NCI-H2196 treated with DMSO at 0.1 percent for 48 hours (cell line): ENCODE measurements around the gene CSMD2.
A peak's percentile ranks its signal among the peaks of the same experiment; 100 is the strongest.
"Not testable (repeated sequence)": the region's sequence is repeated elsewhere in the genome, so short reads cannot be mapped to it uniquely, and the experiment has no call there.

Source experiments
- DNase-seq: peaks from one replicate; lab custom pipeline; 2025; ENCODE audit not compliant: unreplicated experiment; lab: John Stamatoyannopoulos, UW

CSMD2 gene

DNA sequence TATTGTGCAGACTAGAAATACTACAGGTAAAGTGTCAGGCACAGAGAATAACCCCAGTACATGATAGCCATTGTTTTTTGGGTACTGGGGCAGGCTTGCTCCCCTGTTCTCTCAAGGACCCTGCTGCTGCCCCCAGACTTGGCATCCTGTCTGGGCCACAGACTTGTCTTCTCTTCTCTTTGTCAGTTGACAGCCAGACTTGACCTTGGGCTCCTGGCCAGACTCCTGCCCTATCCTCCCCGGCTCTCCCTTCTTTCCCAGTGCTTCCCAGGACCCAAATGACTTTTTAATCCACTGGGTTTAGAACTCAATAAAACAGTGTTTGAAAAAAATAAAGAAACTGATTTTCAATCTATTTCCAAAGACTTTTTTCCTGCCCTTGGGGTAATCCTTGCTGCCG lies 649.4 kb downstream of the CSMD2 start:
- DNase-seq: no peak

DNA sequence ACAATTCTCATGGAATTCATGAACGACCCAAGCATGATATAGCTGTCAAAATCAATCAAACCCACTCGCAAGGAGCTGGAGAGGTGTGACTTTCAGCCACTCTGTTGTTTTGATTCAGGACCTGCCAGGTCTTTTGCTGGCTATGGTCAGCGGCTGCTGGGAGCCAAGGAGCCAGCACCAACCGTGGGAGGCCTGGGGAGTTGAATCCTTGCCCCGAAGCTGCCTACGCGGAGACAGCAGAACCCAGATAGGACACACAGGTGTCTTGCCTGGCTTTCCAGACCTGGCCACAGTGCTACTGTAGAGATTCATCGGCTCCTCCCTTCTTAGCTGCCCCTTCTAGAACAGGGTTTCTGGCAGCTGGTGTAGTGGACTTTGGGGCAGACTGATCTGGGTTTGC lies 649.9 kb downstream of the CSMD2 start:
- DNase-seq: no peak

DNA sequence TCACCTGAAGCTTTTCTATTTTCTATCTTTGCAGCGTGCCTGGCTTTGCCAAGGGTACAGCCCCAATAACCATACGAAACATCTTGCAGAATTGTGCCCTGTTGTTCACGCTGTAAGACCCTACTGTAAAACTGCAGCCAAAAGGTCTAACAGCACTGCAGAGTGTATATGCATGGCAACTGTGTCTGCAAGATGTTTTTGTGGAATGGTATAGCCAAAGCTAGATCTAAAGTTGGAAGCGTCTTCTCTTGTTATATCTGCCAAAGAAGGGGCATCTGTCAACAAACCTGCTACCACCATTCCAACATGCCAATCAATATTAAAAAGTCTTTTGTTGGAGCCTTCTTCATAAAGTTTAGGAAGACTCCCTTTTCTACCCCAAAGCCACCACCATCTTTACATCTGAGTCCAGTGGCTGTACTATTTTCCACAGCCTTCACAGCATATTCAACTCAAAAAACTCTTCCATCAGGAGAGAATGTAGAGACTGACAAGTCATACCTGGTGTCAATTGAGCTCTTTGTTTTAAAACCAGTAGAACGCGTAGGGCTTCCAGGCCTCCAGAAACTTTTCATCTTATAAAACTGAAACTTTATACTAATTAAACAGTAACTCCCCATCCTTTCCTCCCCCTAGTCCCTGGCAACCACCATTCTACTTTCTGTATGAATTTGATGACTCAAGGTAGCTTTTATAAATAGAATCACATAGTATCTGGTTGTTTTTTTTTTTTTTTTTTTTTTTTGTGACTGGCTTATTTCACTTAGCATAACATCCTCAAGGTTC lies 652.6 kb downstream of the CSMD2 start:
- DNase-seq: no peak

DNA sequence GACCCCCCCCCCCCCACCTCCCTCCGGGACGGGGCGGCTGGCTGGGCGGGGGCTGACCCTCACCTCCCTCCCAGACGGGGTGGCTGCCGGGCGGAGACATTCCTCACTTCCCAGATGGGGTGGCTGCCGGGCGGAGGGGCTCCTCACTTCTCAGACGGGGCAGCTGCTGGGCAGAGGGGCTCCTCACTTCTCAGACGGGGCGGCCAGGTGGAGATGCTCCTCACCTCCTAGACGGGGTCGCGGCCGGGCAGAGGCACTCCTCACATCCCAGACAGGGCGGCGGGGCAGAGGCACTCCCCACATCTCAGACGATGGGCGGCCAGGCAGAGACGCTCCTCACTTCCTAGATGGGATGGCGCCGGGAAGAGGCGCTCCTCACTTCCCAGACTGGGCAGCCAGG lies 655.8 kb downstream of the CSMD2 start:
- DNase-seq: not testable (repeated sequence)

DNA sequence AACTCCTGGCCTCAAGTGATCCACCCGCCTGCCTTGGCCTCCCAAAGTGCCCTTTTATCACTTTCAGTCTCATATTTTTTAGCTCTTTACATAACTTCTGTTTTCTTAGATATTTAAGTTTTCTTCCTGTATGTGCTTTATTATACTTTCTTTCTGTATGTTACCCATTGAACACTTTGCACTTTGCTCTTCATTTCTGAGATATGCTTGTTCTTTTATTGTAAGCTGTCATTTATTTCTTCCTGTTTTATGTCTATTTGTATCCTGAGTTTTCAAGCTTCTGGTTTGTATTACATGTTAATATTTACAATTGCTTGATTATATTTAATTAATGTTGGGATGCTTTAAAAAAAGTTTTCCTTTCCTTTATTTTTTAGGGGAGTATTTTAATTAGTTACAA lies 656.9 kb downstream of the CSMD2 start:
- no peak for DNase-seq

DNA sequence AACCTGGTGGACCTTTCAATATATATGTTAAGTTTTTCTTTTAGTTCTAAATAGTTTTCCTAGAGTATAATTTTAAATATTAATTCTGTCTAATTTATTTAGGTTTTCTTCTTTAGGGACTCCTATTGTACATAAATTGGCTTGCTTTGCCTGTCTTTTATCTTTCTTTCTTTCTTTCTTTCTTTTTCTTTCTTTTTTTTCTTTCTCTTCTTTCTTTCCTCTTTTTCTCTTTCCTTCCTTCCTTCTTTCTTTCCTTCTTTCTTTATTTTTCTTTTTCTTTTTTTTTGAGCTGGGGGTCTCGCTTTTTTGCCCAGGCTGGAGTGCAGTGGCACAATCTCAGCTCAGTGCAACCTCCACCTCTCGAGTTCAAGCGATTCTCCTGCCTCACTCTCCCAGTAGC lies 657.4 kb downstream of the CSMD2 start:
- DNase-seq: no peak

DNA sequence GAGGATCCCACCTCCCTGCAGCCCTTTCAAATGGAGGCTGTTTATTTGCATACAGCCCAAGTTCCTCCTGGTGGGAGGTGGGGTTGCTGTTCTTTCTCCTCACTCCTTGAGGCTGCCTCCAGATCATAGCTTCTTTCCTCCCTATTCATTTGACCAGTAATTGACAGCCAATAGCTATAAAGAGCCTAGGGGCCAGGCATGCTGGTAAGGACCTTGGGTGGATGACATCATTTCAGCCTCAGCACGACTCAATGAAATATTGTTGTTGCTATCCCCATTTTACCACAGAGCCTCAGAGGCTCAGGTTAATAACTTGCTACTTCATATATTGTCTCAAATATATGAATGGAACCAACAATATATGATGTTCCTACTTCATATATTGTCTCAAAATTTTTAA lies 661.5 kb downstream of the CSMD2 start:
- DNase-seq: no peak

DNA sequence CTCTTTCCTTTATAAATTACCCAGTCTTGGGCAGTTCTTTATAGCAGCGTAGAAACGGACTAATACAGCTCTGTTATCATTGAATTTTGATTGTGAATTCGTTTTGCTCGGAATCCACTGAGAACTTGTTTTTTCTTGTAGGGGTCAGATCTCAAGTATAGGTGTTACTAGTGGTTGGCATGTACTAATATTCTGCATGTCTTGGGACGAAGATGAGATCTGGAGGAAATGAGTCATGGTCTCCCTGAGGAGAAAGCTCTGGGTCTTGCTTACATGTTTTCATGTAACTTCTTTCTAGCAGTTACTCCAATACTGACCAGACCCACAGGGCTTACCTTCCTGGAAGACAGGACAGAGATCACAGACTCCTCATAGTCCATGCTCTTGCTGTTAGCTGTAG lies 662.3 kb downstream of the CSMD2 start:
- no peak for DNase-seq

DNA sequence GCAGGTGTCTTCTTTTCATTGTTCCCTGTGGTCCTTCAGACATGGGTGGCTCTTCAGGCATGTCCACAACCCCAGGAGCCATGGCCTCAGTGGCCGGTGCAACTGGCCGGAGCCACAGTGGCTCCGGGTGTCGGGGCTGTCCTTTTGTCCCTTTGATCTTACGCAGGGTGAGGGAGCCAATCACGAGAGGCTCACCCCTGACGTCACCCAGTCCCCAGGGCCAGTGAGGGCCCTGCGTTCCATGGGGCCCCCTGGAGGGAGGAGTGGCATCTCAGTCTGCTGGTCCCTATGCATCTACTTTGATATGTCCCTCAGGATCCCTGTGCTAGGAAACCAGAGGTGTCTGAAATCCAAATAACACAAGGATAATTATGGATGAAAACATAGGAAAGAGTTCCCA lies 663.3 kb downstream of the CSMD2 start:
- no peak for DNase-seq

DNA sequence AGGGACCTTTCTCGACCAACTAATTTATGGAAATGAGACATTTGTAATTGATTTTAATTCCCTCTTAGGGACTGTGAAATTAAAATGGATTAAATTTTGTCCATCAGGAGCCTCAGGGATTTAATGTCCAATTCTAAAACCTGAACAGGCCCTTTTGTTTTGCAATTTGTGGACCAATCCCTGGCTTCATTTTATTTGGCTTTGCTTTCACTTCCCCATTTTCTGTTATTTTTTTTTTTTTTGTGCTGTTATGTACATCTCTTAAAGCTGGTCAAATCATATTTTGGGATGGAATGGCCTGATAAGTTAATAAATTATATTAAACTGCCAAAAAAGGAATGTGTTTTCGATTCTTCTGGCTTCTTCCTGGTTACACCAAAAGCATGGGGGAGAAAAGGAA lies 663.7 kb downstream of the CSMD2 start:
- no peak for DNase-seq

DNA sequence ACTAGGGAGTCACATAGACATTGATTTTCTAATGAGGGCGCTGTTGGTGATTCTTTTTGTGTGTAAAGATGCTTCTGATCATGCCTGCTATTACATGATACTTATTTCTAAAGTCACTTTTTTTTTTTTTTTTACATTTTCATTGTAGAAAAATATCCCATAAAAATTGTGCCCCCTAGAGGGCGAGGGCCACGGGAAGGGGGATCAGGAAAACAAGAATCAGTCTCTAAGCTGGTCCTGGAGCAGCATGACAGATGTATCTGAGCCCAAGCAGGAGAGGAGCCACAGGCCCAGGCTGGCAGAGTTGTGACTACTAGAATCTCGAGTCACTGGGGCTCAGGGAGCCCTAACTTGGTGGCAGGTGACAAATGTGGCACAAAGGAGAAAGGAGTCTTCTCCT lies 664.5 kb downstream of the CSMD2 start:
- DNase-seq: no peak

DNA sequence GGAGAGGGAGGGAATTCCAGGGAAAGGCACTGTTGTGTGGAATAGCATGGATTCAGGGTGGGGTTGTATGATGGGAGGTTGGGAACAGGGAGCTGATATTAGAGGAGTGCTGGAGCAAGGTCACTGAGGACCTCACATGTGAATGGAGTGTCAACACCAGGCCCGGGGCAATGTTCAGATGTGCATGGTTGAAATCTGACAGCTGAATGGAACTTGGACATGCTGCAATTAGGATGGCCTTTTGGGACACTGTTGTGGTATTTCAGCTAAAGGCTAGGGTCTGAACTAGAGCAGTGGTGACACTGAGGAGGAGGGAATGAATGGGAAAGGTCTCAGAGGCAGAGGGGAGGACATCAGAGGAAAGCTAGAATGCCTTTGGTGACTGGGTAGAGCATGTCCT lies 667.6 kb downstream of the CSMD2 start:
- no peak for DNase-seq

DNA sequence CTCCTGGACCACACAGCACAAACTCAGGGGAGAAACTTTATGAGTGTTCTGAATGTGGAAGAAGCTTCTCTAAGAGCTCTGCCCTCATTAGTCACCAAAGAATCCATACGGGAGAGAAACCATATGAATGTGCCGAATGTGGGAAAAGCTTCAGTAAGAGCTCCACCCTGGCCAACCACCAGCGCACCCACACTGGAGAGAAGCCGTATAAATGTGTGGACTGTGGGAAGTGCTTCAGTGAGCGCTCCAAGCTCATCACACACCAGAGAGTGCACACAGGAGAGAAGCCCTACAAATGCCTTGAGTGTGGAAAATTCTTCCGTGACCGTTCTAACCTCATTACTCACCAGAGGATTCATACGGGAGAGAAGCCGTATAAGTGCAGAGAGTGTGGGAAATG lies 670.1 kb downstream of the CSMD2 start:
- no peak for DNase-seq

DNA sequence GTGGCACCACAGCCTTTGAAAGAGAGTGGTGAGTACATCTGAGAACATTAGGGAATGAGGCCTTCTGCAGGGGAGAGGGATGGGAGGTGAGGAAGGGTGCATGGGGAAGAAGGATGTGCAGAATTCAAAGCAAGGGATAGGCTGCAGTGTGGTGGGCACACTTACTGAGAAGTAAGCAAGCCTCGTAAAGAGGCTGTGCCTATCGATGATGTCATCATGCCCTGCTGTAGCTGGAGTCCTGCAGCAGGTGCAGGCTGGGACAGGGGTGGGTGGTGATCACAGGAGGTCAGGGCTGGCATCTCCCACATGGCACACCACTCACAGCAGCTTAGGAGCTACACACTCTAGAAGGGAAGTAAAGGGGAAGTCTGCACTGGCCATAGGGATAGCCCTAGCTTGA lies 676.4 kb downstream of the CSMD2 start:
- DNase-seq: no peak

DNA sequence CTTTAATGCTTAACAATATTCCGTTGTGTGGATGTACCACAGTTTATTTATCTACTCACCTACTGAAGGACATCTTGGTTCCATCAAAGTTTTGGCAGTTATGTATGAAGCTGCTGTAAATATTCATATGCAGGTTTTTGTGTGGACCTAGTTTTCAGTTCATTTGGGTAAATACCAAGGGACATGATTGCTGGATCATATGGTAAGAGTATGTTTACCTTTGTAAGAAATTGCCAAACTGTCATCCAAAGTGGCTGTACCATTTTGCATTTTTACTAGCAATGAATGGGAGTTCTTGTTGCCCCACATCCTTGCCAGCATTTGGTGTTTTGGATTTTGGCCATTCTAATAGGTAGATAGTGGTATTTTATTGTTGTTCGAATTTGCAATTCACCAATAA lies 682.6 kb downstream of the CSMD2 start:
- no peak for DNase-seq

DNA sequence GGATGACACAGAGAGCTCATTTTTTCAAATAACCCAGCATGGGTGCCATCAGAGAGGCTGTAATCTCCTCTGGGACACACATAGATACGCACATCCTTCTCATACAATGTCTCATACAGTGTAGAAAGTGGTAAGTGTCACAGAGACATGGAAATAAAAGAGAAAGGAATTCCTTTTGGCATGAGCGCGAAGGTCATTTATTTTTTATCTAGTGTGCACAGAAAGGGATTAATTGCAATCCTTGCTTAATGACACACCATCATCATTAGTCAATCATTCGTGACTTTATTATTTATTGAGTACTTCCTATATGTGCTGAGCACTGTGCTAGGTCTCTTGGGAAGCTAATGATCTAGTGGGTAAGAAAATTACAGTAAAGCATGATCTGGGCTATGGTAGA lies 687.6 kb downstream of the CSMD2 start:
- no peak for DNase-seq

DNA sequence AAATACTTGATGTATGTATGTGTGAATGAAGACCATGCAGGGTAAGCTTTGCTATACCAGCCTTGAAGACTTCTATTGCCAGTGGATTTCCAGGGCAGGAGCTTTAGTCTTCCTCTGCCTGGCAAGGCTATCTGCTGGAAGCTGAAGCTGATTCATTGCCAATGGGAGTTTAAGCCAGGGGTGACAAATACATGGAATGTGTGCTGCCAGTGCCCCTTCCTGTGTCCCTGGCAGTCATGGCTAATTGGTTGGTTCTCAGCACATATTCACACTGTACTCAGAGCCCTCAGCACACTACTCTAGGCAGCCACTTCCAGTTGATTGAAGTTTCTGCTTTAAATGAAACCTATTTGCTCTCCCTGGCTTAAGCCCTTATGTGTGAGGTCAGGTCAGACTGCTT lies 691.1 kb downstream of the CSMD2 start:
- no peak for DNase-seq

DNA sequence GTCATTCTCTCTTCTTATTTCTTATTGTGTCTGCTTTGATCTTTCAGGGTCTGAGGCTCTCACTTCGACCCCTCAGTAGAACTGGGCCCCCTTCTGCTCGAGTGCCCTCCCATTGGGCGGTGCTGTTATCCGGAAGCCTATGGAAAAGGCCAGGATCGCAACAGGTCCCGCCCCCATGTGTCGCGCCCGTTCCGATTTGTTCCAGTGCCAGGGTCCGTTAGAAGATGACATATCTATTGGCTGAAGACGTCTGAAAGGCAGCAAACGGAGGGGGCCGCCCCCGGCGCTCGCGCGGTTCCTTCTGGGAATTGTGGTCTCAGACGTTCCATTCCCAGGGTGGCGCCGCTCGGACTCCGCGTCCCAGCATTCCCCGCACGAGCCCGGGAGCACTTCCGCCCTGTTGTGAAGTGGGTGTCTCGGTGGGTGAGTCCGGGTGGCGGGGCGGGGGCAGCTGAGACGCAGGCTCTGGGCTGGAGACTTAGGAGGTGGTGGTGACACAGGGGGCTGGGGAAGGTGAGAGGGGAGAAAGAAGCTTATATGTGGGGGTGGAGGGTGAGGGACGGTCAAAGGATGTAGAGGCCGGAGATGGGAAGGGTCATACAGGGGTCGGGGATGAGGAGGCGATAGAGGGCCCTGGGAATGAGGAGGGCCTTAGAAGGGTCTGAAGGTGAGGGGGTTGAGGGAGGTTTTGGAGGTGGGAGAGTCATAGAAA lies 692.6 kb downstream of the CSMD2 start, which contains the start of gene ZSCAN20:
Gene ZSCAN20 (plus strand): TSS at position 377 of the 712 bp plus-strand sequence. CDS start 6,644 bp downstream, outside the sequence.
- peak; percentile 97 for DNase-seq

DNA sequence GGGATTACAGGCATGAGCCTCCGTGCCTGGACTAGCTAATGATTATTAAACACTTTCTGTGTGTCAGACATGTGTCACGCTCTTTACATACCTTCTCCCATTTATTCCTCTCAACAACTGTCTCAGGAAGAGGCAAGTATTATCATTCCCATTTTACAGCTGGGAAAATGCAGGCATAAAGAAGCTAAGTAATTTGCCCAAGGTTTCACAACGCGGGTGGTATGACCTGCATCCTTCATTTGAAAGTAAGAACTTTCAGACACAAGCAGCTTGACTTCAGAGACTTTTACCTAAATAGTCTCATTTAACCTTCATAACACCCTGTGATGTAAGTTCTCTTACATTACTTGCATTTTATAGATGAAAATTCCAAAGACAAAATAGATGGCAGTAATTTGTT lies 693.6 kb downstream of the CSMD2 start:
- DNase-seq: no peak

DNA sequence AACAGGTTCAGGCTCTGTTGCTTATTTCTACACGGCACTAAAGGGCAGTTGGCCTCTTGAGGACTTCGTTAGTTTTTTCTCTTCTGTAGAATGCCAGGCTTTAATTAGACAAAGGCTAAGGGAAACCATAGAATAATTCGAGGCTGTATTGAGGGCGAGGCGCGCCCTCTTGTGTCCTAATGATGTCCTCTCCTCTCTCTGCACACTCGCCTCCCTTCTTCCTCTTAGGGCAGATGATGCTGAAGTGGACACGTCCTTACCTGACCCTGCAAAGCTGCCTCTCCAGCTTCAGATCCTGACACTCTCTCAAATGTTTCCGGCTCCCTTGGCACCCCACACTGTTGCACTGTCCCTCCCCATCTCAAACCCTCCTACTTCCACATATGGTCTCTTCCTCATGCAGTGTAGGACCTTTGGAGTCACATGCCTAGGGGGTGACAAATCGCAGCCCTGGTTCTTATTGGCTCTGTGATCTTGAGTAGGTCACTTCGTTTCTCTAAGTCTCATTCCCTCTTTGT lies 694.5 kb downstream of the CSMD2 start:
- DNase-seq: peak; percentile 86

DNA sequence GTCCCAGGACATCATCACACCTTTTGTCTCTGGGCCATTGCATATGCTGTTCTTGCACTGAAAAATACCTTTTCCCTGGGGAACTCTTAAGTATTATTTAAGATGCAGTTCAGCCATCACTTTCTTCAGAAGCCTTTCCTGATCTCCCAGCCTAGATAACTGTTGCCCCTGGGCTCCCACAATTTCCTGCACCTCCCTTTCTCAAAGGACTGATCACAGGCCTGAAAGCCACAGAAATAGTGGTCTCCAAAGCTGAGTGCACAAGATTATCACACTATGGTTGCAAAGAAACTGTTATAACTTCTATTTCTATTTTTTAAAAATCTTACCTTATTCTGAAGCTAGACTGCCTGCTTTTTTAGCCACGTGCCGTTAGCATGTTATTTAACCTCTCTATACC lies 695.3 kb downstream of the CSMD2 start:
- no peak for DNase-seq

DNA sequence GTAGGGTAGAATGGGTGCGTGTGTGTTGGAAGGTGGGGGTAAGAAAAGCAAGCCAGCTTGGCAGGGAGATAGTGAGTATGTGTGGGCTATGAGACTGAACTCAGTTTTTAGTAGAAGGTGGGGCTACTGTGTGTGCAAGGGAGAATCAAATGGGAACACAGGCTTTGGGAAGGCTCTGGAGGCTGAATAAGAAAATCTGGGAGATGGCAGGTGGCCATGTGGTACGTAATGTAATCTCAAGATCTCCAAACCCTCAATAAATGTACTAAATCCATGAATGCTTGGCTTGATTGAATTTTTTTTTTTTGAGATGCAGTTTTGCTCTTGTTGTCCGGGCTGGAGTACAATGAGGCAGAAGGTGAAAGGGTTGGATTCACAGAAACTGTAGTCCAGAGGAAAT lies 696.1 kb downstream of the CSMD2 start:
- no peak for DNase-seq
